Measurements from ENCODE around the gene FAM20C.
A peak's percentile ranks its signal among the peaks of the same experiment; 100 is the strongest.

Gene FAM20C

GRCh38 chr7:255721-256361 is 63.5 kb downstream of the FAM20C start:
- DNase-seq (ENCODE audit: low read depth in 2 of 3, low spot score in 2 of 3) = no peak

GRCh38 chr7:256461-256940 is 64.1 kb downstream of the FAM20C start:
- no peak for DNase-seq (ENCODE audit: low read depth in 2 of 3, low spot score in 2 of 3)

GRCh38 chr7:256981-257646 is 64.7 kb downstream of the FAM20C start:
- no peak for DNase-seq (ENCODE audit: low read depth in 2 of 3, low spot score in 2 of 3)

- DNase-seq (ENCODE audit: low read depth in 2 of 3, low spot score in 2 of 3) = no peak
These were observed 65.2 kb downstream of the FAM20C start for GRCh38 chr7:257647-257992.

- DNase-seq (ENCODE audit: low read depth in 2 of 3, low spot score in 2 of 3) = no peak
These were observed 66.3 kb downstream of the FAM20C start for GRCh38 chr7:258476-259190.

GRCh38 chr7:259191-259505 is 66.8 kb downstream of the FAM20C start:
- no peak for DNase-seq (ENCODE audit: low read depth in 2 of 3, low spot score in 2 of 3)

GRCh38 chr7:259751-260405 is 67.5 kb downstream of the FAM20C start:
- DNase-seq (ENCODE audit: low read depth in 2 of 3, low spot score in 2 of 3) = no peak

- DNase-seq (ENCODE audit: low read depth in 2 of 3, low spot score in 2 of 3) = no peak
These were observed 68.3 kb downstream of the FAM20C start for GRCh38 chr7:260441-261281.

GRCh38 chr7:261341-262250 is 69.2 kb downstream of the FAM20C start:
- DNase-seq (ENCODE audit: low read depth in 2 of 3, low spot score in 2 of 3) = no peak

GRCh38 chr7:262251-262572 is 69.8 kb downstream of the FAM20C start:
- DNase-seq (ENCODE audit: low read depth in 2 of 3, low spot score in 2 of 3) = no peak

GRCh38 chr7:262631-263311 is 70.4 kb downstream of the FAM20C start:
- DNase-seq (ENCODE audit: low read depth in 2 of 3, low spot score in 2 of 3) = peak; percentile 49 to 85 (median 58)

- peak; percentile 14 to 36 (median 21) for DNase-seq (ENCODE audit: low read depth in 2 of 3, low spot score in 2 of 3)
These were observed 71.3 kb downstream of the FAM20C start for GRCh38 chr7:263483-264351.

GRCh38 chr7:264541-265191 is 72.3 kb downstream of the FAM20C start:
- DNase-seq (ENCODE audit: low read depth in 2 of 3, low spot score in 2 of 3) = no peak

GRCh38 chr7:265192-265997 is 73.0 kb downstream of the FAM20C start:
- DNase-seq (ENCODE audit: low read depth in 2 of 3, low spot score in 2 of 3) = no peak

GRCh38 chr7:265998-266850 is 73.9 kb downstream of the FAM20C start:
- DNase-seq (ENCODE audit: low read depth in 2 of 3, low spot score in 2 of 3) = no peak
